ENCODE results near the gene MAP3K2. TPM values are rescaled to one million over a fixed set of nuclear protein-coding genes. Genes with fewer than 3 reads are reported as not detected.

The MAP3K2 gene
- total RNA-seq, 1 donor from 2014 or later, result 22.2 TPM

GRCh38 chr2:127429291-127429690, 41.5 kb upstream of the MAP3K2 start:
- H3K4me1 ChIP-seq, result no peaks in the 10 kb centered on the region
- peaks cover 23% of the 10 kb centered on the region for H3K27me3 ChIP-seq (ENCODE audit: low read depth)
- intact Hi-C loops (cut with micrococcal nuclease), result no loop called here
- DNase-seq, result no peak
- no peak for TF ChIP-seq CTCF (IDR thresholded peaks at IDR 0.05; ENCODE audit: borderline replicate concordance)
- no peak overlapping the region for H3K27ac ChIP-seq (replicated peaks)
- H3K4me3 ChIP-seq, result no peak overlapping the region
- H3K36me3 ChIP-seq, result no peaks in the 10 kb centered on the region
- no peaks in the 10 kb centered on the region for H3K9me3 ChIP-seq (replicated peaks)

- no peak for DNase-seq
- peaks cover 1% of the 10 kb centered on the region for H3K4me1 ChIP-seq
- TF ChIP-seq CTCF (IDR thresholded peaks at IDR 0.05; ENCODE audit: borderline replicate concordance), result no peak
- peaks cover 28% of the 10 kb centered on the region for H3K27me3 ChIP-seq (ENCODE audit: low read depth)
- no peak overlapping the region for H3K27ac ChIP-seq (replicated peaks)
- no peak overlapping the region for H3K4me3 ChIP-seq
- no peaks in the 10 kb centered on the region for H3K36me3 ChIP-seq
- H3K9me3 ChIP-seq (replicated peaks), result no peaks in the 10 kb centered on the region
- intact Hi-C loops (cut with micrococcal nuclease), result no loop called here
These were observed 41.0 kb upstream of the MAP3K2 start for GRCh38 chr2:127428815-127429109.

- no peak for DNase-seq
- H3K4me1 ChIP-seq, result peaks cover 7% of the 10 kb centered on the region
- H3K9me3 ChIP-seq (replicated peaks), result no peaks in the 10 kb centered on the region
- H3K4me3 ChIP-seq, result no peak overlapping the region
- no peak for TF ChIP-seq CTCF (IDR thresholded peaks at IDR 0.05; ENCODE audit: borderline replicate concordance)
- no peak overlapping the region for H3K27ac ChIP-seq (replicated peaks)
- H3K36me3 ChIP-seq, result no peaks in the 10 kb centered on the region
- H3K27me3 ChIP-seq (ENCODE audit: low read depth), result peaks cover 34% of the 10 kb centered on the region
- intact Hi-C loops (cut with micrococcal nuclease), result no loop called here
These were observed 40.5 kb upstream of the MAP3K2 start for GRCh38 chr2:127428057-127428814.

GRCh38 chr2:127427376-127428056, 39.7 kb upstream of the MAP3K2 start:
- no peak overlapping the region for H3K27ac ChIP-seq (replicated peaks)
- intact Hi-C loops (cut with micrococcal nuclease), result no loop called here
- H3K4me3 ChIP-seq, result no peak overlapping the region
- DNase-seq, result no peak
- H3K9me3 ChIP-seq (replicated peaks), result no peaks in the 10 kb centered on the region
- H3K36me3 ChIP-seq, result no peaks in the 10 kb centered on the region
- no peak for TF ChIP-seq CTCF (IDR thresholded peaks at IDR 0.05; ENCODE audit: borderline replicate concordance)
- peaks cover 14% of the 10 kb centered on the region for H3K4me1 ChIP-seq
- H3K27me3 ChIP-seq (ENCODE audit: low read depth), result peaks cover 41% of the 10 kb centered on the region

GRCh38 chr2:127426501-127427354, 39.0 kb upstream of the MAP3K2 start:
- no peak overlapping the region for H3K4me3 ChIP-seq
- DNase-seq, result no peak
- H3K36me3 ChIP-seq, result no peaks in the 10 kb centered on the region
- peaks cover 15% of the 10 kb centered on the region for H3K4me1 ChIP-seq
- peaks cover 49% of the 10 kb centered on the region for H3K27me3 ChIP-seq (ENCODE audit: low read depth)
- no peak overlapping the region for H3K27ac ChIP-seq (replicated peaks)
- no peak for TF ChIP-seq CTCF (IDR thresholded peaks at IDR 0.05; ENCODE audit: borderline replicate concordance)
- intact Hi-C loops (cut with micrococcal nuclease), result no loop called here
- H3K9me3 ChIP-seq (replicated peaks), result no peaks in the 10 kb centered on the region
